GM12878 (cell line): ENCODE data around the gene GOLGA6L7.

ENCODE experiments used
- JUND ChIP-seq: IDR thresholded peaks from 2 replicates; pipeline ENCODE4 v1.6.1; 2012; ENCODE audit warnings: low read depth, mild to moderate bottlenecking, low read length, improper control_type of control experiment, moderate library complexity
- TF ChIP-seq, protein P1 (sequence below): fragments of 450-650 bp; conservative IDR thresholded peaks from 2 replicates; pipeline ENCODE4 v1.6.1; 2017; ENCODE audit warnings: mild to moderate bottlenecking, moderate library complexity

DNA sequence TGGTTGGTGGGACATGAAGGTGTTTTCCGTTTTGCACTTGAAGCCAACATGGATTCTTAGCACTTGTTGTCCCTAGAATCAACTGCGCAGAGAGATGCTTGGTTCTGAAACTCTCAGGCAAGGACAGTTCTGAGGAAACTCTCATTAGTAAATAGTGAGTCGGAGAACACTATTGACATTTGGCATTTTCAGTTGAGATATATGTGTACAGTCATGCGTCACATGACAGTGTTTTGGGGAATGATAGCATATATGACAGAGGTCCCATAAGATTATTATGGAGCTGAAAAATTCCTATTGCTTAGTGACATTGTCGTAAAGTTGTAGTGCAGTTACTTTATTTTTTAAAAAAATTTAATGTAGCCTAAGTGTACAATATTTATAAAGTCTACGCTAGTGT lies 43.1 kb upstream of the GOLGA6L7 start:
- TF ChIP-seq JUND: no peak
- TF ChIP-seq, protein P1, sequence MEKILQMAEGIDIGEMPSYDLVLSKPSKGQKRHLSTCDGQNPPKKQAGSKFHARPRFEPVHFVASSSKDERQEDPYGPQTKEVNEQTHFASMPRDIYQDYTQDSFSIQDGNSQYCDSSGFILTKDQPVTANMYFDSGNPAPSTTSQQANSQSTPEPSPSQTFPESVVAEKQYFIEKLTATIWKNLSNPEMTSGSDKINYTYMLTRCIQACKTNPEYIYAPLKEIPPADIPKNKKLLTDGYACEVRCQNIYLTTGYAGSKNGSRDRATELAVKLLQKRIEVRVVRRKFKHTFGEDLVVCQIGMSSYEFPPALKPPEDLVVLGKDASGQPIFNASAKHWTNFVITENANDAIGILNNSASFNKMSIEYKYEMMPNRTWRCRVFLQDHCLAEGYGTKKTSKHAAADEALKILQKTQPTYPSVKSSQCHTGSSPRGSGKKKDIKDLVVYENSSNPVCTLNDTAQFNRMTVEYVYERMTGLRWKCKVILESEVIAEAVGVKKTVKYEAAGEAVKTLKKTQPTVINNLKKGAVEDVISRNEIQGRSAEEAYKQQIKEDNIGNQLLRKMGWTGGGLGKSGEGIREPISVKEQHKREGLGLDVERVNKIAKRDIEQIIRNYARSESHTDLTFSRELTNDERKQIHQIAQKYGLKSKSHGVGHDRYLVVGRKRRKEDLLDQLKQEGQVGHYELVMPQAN: no peak
